H7 (cell line): ENCODE measurements around the gene TLCD2. TPM values are rescaled to one million over a fixed set of nuclear protein-coding genes. Genes with fewer than 3 reads are reported as not detected.
"Not testable (repeated sequence)": the region's sequence is repeated elsewhere in the genome, so short reads cannot be mapped to it uniquely, and the experiment has no call there.

Source experiments
- DNase-seq: peaks from one replicate; pipeline ENCODE4 v3.0.0; 2012
- H3K27me3 ChIP-seq: 2 replicates; pipeline ENCODE4 v1.6.0; 2011; ENCODE audit warnings: mild to moderate bottlenecking, low read length; ENCODE audit not compliant: control insufficient read depth, insufficient read depth
- H3K36me3 ChIP-seq: replicated peaks from 2 replicates; pipeline ENCODE4 v1.5.1; 2011; ENCODE audit warnings: low read length; ENCODE audit not compliant: control insufficient read depth, insufficient read depth
- H3K4me3 ChIP-seq: 2 replicates; pipeline ENCODE4 v1.5.1; 2011; ENCODE audit warnings: low read depth, mild to moderate bottlenecking, control low read depth, low read length, moderate library complexity; ENCODE audit not compliant: insufficient read depth
- total RNA-seq: library from RNA; depleted of rRNA; stranded (reverse); fragments of >200 nt; shearing (Covaris generic); gene quantifications from 2 replicates; pipeline ENCODE4 v1.2.3, GENCODE V29; 2014

The TLCD2 gene
- total RNA-seq, 1 experiment from 2014 or later, result 0.45 TPM

GRCh38 chr17:1727876-1728630, 17.9 kb upstream of the TLCD2 start:
- Histone ChIP-seq H3K27me3 (no peaks in the 10 kb centered on the region; the same call in 1 of the 2 replicates), H3K4me3 (no peak overlapping the region), H3K36me3 (no peaks in the 10 kb centered on the region)
- peak; percentile 48 for DNase-seq

GRCh38 chr17:1727258-1727789, 17.1 kb upstream of the TLCD2 start:
- H3K27me3 ChIP-seq, result no peaks in the 10 kb centered on the region; the same call in 1 of the 2 replicates
- no peak for DNase-seq
- no peaks in the 10 kb centered on the region for H3K36me3 ChIP-seq
- H3K4me3 ChIP-seq, result no peak overlapping the region

GRCh38 chr17:1726626-1727257, 16.6 kb upstream of the TLCD2 start:
- H3K27me3 ChIP-seq, result no peaks in the 10 kb centered on the region; the same call in 1 of the 2 replicates
- H3K36me3 ChIP-seq, result no peaks in the 10 kb centered on the region
- no peak overlapping the region for H3K4me3 ChIP-seq
- no peak for DNase-seq

- DNase-seq, result no peak
- no peak overlapping the region for H3K4me3 ChIP-seq
- no peaks in the 10 kb centered on the region for H3K36me3 ChIP-seq
- H3K27me3 ChIP-seq, result no peaks in the 10 kb centered on the region; the same call in 1 of the 2 replicates
These were observed 15.7 kb upstream of the TLCD2 start for GRCh38 chr17:1725642-1726511.

GRCh38 chr17:1724869-1725641, 14.9 kb upstream of the TLCD2 start:
- Histone ChIP-seq H3K4me3 (peak overlapping the region; percentile 52), H3K27me3 (no peaks in the 10 kb centered on the region; the same call in 1 of the 2 replicates), H3K36me3 (no peaks in the 10 kb centered on the region)
- peak; percentile 90 for DNase-seq

GRCh38 chr17:1724351-1724868, 14.2 kb upstream of the TLCD2 start, which contains the start of gene WDR81:
TSS of gene WDR81 (plus strand) at chr17:1724704. CDS start at chr17:1724960, 256 bp downstream.
- Histone ChIP-seq H3K4me3 (peak within 1 kb of the TSS; percentile 52), H3K27me3 (no peaks in the 10 kb centered on the region; the same call in 1 of the 2 replicates), H3K36me3 (no peaks in the 10 kb centered on the region)
- DNase-seq, result peak; percentile 98

- H3K4me3 ChIP-seq, H3K36me3 ChIP-seq, H3K27me3 ChIP-seq, DNase-seq: not testable (repeated sequence)
These were observed 11.8 kb upstream of the TLCD2 start for GRCh38 chr17:1722022-1722421.

GRCh38 chr17:1720856-1721386, 10.7 kb upstream of the TLCD2 start:
- no peak overlapping the region for H3K4me3 ChIP-seq
- peak; percentile 81 for DNase-seq
- H3K27me3 ChIP-seq, result no peaks in the 10 kb centered on the region; the same call in 1 of the 2 replicates
- no peaks in the 10 kb centered on the region for H3K36me3 ChIP-seq

GRCh38 chr17:1718362-1719165, 8.4 kb upstream of the TLCD2 start:
- DNase-seq, result peak; percentile 24
- Histone ChIP-seq H3K27me3 (no peaks in the 10 kb centered on the region), H3K4me3 (no peak overlapping the region), H3K36me3 (no peaks in the 10 kb centered on the region)

- H3K4me3 ChIP-seq, result peak overlapping the region; percentile 83
- H3K36me3 ChIP-seq, result 0 out of 2 replicates have a peak, but pooled peaks cover 1% of the 10 kb centered on the region
- H3K27me3 ChIP-seq, result no peaks in the 10 kb centered on the region
- DNase-seq, result peak; percentile 95
These were observed 6.9 kb upstream of the TLCD2 start for GRCh38 chr17:1716912-1717695.

GRCh38 chr17:1716076-1716911, 6.1 kb upstream of the TLCD2 start:
- Histone ChIP-seq H3K4me3 (peak overlapping the region; percentile 83), H3K27me3 (no peaks in the 10 kb centered on the region), H3K36me3 (0 out of 2 replicates have a peak, but pooled peaks cover 1% of the 10 kb centered on the region)
- peak; percentile 100 for DNase-seq
